ENCODE results near the gene GADD45G.

GADD45G gene

GRCh38 chr9:89602978-89603766 lies 1.6 kb upstream of the GADD45G start:
- TF ChIP-seq CTCF (IDR thresholded peaks at IDR 0.05; ENCODE audit: extremely low read depth, insufficient read depth, missing control alignments) = peak; percentile 91
- peak; percentile 85 for DNase-seq (ENCODE audit: low spot score)
- in situ Hi-C loops (cut with MboI; ENCODE audit: low pct_unique_long_range_greater_than_20kb, low sequenced_read_pairs, unreplicated experiment) = loop anchor here (10.0 kb wide), 1 partner anchor 502 kb away; no protein-coding TSS in a partner anchor

GRCh38 chr9:89603767-89604665 lies 796 bp upstream of the GADD45G start:
- peak; percentile 64 for DNase-seq (ENCODE audit: low spot score)
- in situ Hi-C loops (cut with MboI; ENCODE audit: low pct_unique_long_range_greater_than_20kb, low sequenced_read_pairs, unreplicated experiment) = loop anchor here (10.0 kb wide), 1 partner anchor 501 kb away; no protein-coding TSS in a partner anchor
- peak; percentile 56 for TF ChIP-seq CTCF (IDR thresholded peaks at IDR 0.05; ENCODE audit: extremely low read depth, insufficient read depth, missing control alignments)

- in situ Hi-C loops (cut with MboI; ENCODE audit: low pct_unique_long_range_greater_than_20kb, low sequenced_read_pairs, unreplicated experiment) = loop anchor here (10.0 kb wide), 1 partner anchor 499 kb away; no protein-coding TSS in a partner anchor
- TF ChIP-seq CTCF (IDR thresholded peaks at IDR 0.05; ENCODE audit: extremely low read depth, insufficient read depth, missing control alignments) = no peak
- DNase-seq (ENCODE audit: low spot score) = peak; percentile 63
Observed at GRCh38 chr9:89605465-89606048, 745 bp downstream of the GADD45G start.

- TF ChIP-seq CTCF (IDR thresholded peaks at IDR 0.05; ENCODE audit: extremely low read depth, insufficient read depth, missing control alignments) = no peak
- DNase-seq (ENCODE audit: low spot score) = peak; percentile 53
- in situ Hi-C loops (cut with MboI; ENCODE audit: low pct_unique_long_range_greater_than_20kb, low sequenced_read_pairs, unreplicated experiment) = loop anchor here (10.0 kb wide), 1 partner anchor 499 kb away; no protein-coding TSS in a partner anchor
Observed at GRCh38 chr9:89606049-89606623, 1.3 kb downstream of the GADD45G start.

GRCh38 chr9:89606624-89607311 lies 2.0 kb downstream of the GADD45G start:
- in situ Hi-C loops (cut with MboI; ENCODE audit: low pct_unique_long_range_greater_than_20kb, low sequenced_read_pairs, unreplicated experiment) = loop anchor here (10.0 kb wide), 1 partner anchor 498 kb away; no protein-coding TSS in a partner anchor
- no peak for DNase-seq (ENCODE audit: low spot score)
- no peak for TF ChIP-seq CTCF (IDR thresholded peaks at IDR 0.05; ENCODE audit: extremely low read depth, insufficient read depth, missing control alignments)
